Liver (tissue), 3 donors: ENCODE results near the gene PLEKHA7.

Experiments
- CTCF ChIP-seq: fragments of 150-350 bp; IDR thresholded peaks from 2 replicates; pipeline ENCODE4 v1.5.1; 2017; ENCODE audit warnings: improper control_type of control experiment, low read depth, low read length; ENCODE audit not compliant: missing input control
- RAD21 ChIP-seq, 2 donors: IDR thresholded peaks; 2 replicates each; pipeline ENCODE4 v1.6.1; 2016; ENCODE audit warnings: antibody characterized with exemption in 2 of 2, mild to moderate bottlenecking in 2 of 2
- REST ChIP-seq: IDR thresholded peaks from 2 replicates; pipeline ENCODE4 v1.6.1; 2016; ENCODE audit warnings: antibody characterized with exemption, mild to moderate bottlenecking
- TAF1 ChIP-seq: conservative IDR thresholded peaks from 2 replicates; pipeline ENCODE4 v1.6.1; 2016; ENCODE audit warnings: antibody characterized with exemption, mild to moderate bottlenecking
- donor health status: healthy.
- donor health status: healthy.

- no peak for TF ChIP-seq CTCF
- TF ChIP-seq RAD21 (IDR thresholded peaks at IDR 0.05): no peak
- TF ChIP-seq TAF1: no peak
- TF ChIP-seq REST: no peak
These were observed 150.8 kb downstream of the PLEKHA7 start for GRCh38 chr11:16863389-16863788.
